Measurements from ENCODE around the gene OBSL1. TPM values are rescaled to one million over a fixed set of nuclear protein-coding genes. Genes with fewer than 3 reads are reported as not detected.

OBSL1 gene
- total and polyA plus RNA-seq, 4 donors, result 14.2 to 35.3 (median 27.3) TPM

- Histone ChIP-seq H3K4me3 (ENCODE audit: low read depth in 1 of 3, low read length in 3 of 3) (no peak overlapping the region), H3K36me3 (ENCODE audit: control insufficient read depth in 4 of 4, insufficient read depth in 3 of 4, low read depth in 1 of 4, low read length in 3 of 4) (no peaks in the 10 kb centered on the region), H3K4me1 (ENCODE audit: control insufficient read depth in 4 of 4, insufficient read depth in 4 of 4, low read length in 3 of 4) (peaks cover 9 to 23% (median 14%) of the 10 kb centered on the region in 4 donors), H3K9ac (ENCODE audit: low read depth in 1 of 2, low read length in 2 of 2) (no peak overlapping the region), H3K27ac (ENCODE audit: low read depth in 1 of 2, low read length in 2 of 2) (no peak overlapping the region), H3K27me3 (ENCODE audit: control insufficient read depth in 4 of 4, insufficient read depth in 4 of 4, low read length in 3 of 4) (peaks cover 0 to 2% (median 0%) of the 10 kb centered on the region in 4 donors), H3K9me3 (ENCODE audit: control insufficient read depth in 4 of 4, low read length in 3 of 4) (no peaks in the 10 kb centered on the region)
- no peak for TF ChIP-seq FOXA2 (IDR thresholded peaks at IDR 0.05)
- no peak for DNase-seq (ENCODE audit: low spot score)
- WGBS, result 96% methylated on average over 26 of the region's 26 CpGs
These were observed 23.7 kb downstream of the OBSL1 start for GRCh38 chr2:219547621-219548020.

GRCh38 chr2:219545943-219546352, 25.4 kb downstream of the OBSL1 start:
- no peak overlapping the region for H3K9ac ChIP-seq (ENCODE audit: low read depth in 1 of 2, low read length in 2 of 2)
- no peaks in the 10 kb centered on the region for H3K27me3 ChIP-seq (ENCODE audit: control insufficient read depth in 4 of 4, insufficient read depth in 4 of 4, low read length in 3 of 4)
- H3K4me3 ChIP-seq (ENCODE audit: low read depth in 1 of 3, low read length in 3 of 3), result no peak overlapping the region
- WGBS, result 71% methylated on average over 4 of the region's 4 CpGs
- H3K4me1 ChIP-seq (ENCODE audit: control insufficient read depth in 4 of 4, insufficient read depth in 4 of 4, low read length in 3 of 4), result peaks cover 14 to 25% (median 19%) of the 10 kb centered on the region in 4 donors
- no peak for DNase-seq (ENCODE audit: low spot score)
- peaks cover under 1 to 2% (median 2%) of the 10 kb centered on the region in 4 donors for H3K36me3 ChIP-seq (ENCODE audit: control insufficient read depth in 4 of 4, insufficient read depth in 3 of 4, low read depth in 1 of 4, low read length in 3 of 4)
- TF ChIP-seq RXRA (IDR thresholded peaks at IDR 0.05) (no peak), REST (IDR thresholded peaks at IDR 0.05) (no peak), GABPA (IDR thresholded peaks at IDR 0.05 in 1 of 2, conservative IDR thresholded peaks at IDR 0.05 in 1 of 2) (no peak), HNF4A (conservative IDR thresholded peaks at IDR 0.05) (no peak), FOXA2 (IDR thresholded peaks at IDR 0.05) (no peak)
- TF ChIP-seq, protein P1, sequence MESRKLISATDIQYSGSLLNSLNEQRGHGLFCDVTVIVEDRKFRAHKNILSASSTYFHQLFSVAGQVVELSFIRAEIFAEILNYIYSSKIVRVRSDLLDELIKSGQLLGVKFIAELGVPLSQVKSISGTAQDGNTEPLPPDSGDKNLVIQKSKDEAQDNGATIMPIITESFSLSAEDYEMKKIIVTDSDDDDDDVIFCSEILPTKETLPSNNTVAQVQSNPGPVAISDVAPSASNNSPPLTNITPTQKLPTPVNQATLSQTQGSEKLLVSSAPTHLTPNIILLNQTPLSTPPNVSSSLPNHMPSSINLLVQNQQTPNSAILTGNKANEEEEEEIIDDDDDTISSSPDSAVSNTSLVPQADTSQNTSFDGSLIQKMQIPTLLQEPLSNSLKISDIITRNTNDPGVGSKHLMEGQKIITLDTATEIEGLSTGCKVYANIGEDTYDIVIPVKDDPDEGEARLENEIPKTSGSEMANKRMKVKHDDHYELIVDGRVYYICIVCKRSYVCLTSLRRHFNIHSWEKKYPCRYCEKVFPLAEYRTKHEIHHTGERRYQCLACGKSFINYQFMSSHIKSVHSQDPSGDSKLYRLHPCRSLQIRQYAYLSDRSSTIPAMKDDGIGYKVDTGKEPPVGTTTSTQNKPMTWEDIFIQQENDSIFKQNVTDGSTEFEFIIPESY (IDR thresholded peaks at IDR 0.05), result no peak
- TF ChIP-seq, protein P2, sequence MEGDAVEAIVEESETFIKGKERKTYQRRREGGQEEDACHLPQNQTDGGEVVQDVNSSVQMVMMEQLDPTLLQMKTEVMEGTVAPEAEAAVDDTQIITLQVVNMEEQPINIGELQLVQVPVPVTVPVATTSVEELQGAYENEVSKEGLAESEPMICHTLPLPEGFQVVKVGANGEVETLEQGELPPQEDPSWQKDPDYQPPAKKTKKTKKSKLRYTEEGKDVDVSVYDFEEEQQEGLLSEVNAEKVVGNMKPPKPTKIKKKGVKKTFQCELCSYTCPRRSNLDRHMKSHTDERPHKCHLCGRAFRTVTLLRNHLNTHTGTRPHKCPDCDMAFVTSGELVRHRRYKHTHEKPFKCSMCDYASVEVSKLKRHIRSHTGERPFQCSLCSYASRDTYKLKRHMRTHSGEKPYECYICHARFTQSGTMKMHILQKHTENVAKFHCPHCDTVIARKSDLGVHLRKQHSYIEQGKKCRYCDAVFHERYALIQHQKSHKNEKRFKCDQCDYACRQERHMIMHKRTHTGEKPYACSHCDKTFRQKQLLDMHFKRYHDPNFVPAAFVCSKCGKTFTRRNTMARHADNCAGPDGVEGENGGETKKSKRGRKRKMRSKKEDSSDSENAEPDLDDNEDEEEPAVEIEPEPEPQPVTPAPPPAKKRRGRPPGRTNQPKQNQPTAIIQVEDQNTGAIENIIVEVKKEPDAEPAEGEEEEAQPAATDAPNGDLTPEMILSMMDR (IDR thresholded peaks at IDR 0.05; ENCODE audit: low read depth, low read length, missing input control), result no peak
- no peak overlapping the region for H3K27ac ChIP-seq (ENCODE audit: low read depth in 1 of 2, low read length in 2 of 2)
- H3K9me3 ChIP-seq (ENCODE audit: control insufficient read depth in 4 of 4, low read length in 3 of 4), result no peaks in the 10 kb centered on the region

DNA sequence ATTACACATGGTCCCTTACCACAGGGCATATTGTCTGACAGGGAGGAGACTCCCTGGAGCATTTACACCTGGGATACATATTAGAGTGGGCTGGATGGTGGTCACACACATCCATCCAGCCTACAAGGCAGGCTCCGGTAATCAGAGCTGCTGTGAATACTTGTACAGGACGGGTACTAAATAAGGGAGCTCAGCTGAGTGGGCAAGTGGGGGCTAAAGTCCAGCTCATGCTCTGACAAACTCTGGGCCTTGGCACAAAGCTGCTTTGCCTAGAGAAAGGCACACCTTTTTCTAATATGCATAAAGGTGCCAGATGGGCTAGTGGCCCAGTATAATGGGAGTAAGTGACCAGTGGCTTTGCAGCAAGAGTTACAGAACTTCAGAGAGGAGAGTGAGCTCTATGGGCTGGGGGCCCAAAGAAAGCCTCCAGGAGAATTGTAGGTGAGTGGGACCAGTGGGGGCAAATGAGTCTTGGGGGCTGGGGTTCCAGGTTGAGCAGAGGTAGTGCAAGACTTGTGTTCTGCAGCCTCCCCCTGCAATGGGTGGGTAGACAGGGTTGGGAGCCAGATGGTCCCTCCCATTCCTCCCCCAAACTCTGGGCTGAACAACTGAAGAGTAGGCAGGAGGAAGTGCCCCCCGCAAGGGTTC, 25.9 kb downstream of the OBSL1 start:
- peaks cover 14 to 25% (median 19%) of the 10 kb centered on the region in 4 donors for H3K4me1 ChIP-seq (ENCODE audit: control insufficient read depth in 4 of 4, insufficient read depth in 4 of 4, low read length in 3 of 4)
- H3K4me3 ChIP-seq (ENCODE audit: low read depth in 1 of 3, low read length in 3 of 3), result no peak overlapping the region
- no peak for TF ChIP-seq HNF4G (IDR thresholded peaks at IDR 0.05)
- TF ChIP-seq HNF4A (conservative IDR thresholded peaks at IDR 0.05), result no peak
- TF ChIP-seq GABPA (IDR thresholded peaks at IDR 0.05 in 1 of 2, conservative IDR thresholded peaks at IDR 0.05 in 1 of 2), result no peak
- TF ChIP-seq RAD21 (IDR thresholded peaks at IDR 0.05), result no peak
- no peak for TF ChIP-seq SP1 (IDR thresholded peaks at IDR 0.05)
- TF ChIP-seq YY1 (IDR thresholded peaks at IDR 0.05), result no peak
- TF ChIP-seq JUND (IDR thresholded peaks at IDR 0.05), result no peak
- TF ChIP-seq, protein P3, sequence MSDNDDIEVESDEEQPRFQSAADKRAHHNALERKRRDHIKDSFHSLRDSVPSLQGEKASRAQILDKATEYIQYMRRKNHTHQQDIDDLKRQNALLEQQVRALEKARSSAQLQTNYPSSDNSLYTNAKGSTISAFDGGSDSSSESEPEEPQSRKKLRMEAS (IDR thresholded peaks at IDR 0.05), result no peak
- TF ChIP-seq NR2F2 (IDR thresholded peaks at IDR 0.05), result no peak
- no peak for TF ChIP-seq FOXA2 (IDR thresholded peaks at IDR 0.05)
- no peak for TF ChIP-seq FOXA1 (IDR thresholded peaks at IDR 0.05)
- no peak for TF ChIP-seq RXRA (IDR thresholded peaks at IDR 0.05)
- TF ChIP-seq, protein P4, sequence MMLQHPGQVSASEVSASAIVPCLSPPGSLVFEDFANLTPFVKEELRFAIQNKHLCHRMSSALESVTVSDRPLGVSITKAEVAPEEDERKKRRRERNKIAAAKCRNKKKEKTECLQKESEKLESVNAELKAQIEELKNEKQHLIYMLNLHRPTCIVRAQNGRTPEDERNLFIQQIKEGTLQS (IDR thresholded peaks at IDR 0.05), result no peak
- TF ChIP-seq, protein P2 (IDR thresholded peaks at IDR 0.05; ENCODE audit: low read depth, low read length, missing input control), result no peak

More for the DNA sequence above, 25.9 kb downstream of the OBSL1 start:
- Histone ChIP-seq H3K9me3 (ENCODE audit: control insufficient read depth in 4 of 4, low read length in 3 of 4) (no peaks in the 10 kb centered on the region), H3K27ac (ENCODE audit: low read depth in 1 of 2, low read length in 2 of 2) (no peak overlapping the region), H3K27me3 (ENCODE audit: control insufficient read depth in 4 of 4, insufficient read depth in 4 of 4, low read length in 3 of 4) (no peaks in the 10 kb centered on the region), H3K36me3 (ENCODE audit: control insufficient read depth in 4 of 4, insufficient read depth in 3 of 4, low read depth in 1 of 4, low read length in 3 of 4) (peaks cover 3 to 7% (median 5%) of the 10 kb centered on the region in 4 donors), H3K9ac (ENCODE audit: low read depth in 1 of 2, low read length in 2 of 2) (no peak overlapping the region)
- WGBS, result 82% methylated on average over 3 of the region's 3 CpGs
- DNase-seq (ENCODE audit: low spot score), result no peak

All from liver (tissue), 9 donors.